GM15510 (cell line): ENCODE measurements around the gene IL17RA.
A peak's percentile ranks its signal among the peaks of the same experiment; 100 is the strongest.

Source experiments
- POLR2A ChIP-seq: IDR thresholded peaks from 3 replicates; pipeline ENCODE4 v1.6.1; 2011; ENCODE audit warnings: borderline replicate concordance; ENCODE audit not compliant: insufficient read length; ENCODE audit errors: extremely low read depth

Gene IL17RA

DNA sequence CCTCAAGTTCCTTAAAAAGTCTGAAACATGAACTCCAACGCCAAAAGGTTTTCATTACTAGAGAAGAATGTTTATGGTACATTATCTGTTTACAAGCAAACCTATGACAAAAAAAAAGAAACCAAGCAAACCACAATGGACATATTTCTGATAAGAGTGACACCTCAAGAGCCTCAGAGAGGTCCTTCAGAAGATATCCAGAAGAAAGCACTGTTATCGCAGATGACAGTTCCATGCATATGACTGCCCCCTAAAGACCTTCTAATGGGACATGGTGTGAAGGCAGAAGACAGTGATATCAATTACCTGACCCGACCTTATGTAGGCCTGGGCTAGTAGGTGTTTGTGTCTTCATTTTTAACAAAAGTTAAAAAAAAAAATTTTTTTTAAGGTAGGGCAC is 71.1 kb downstream of the IL17RA start:
- TF ChIP-seq POLR2A = no peak

DNA sequence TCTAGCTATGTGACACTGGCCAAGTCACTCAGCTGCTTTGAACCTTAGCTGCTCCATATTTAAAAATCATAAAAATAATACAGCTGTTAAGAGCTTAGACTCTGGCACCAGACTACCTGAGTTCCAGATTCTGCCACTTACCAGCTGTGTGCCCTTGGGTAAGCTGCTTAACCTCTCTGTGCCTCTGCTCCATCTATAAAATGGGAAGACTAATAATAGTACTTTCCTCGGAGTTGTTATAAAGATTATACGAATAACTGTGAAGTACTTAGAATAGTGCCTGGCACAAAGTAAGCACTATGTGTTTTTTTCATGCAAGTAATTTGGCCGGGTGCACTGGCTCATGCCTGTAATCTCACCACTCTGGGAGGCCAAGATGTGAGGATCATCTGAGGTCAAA is 72.9 kb downstream of the IL17RA start:
- TF ChIP-seq POLR2A = no peak

DNA sequence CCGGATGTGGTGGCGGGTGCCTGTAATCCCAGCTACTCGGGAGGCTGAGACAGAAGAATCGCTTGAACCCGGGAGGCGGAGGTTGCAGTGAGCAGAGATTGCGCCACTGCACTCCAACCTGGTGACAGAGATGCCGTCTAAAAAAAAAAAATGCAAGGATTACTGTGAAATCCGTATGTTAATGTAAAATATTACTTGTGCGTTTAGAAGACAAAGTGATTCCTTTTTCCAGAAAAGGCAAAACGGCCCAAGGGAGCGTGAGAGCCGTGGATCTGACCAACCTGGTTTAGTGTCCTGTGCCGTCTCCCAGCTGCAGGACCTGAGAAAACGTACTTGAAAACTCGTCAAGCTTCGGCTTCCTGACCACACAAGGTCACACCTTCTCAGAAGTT is 73.4 kb downstream of the IL17RA start:
- no peak for TF ChIP-seq POLR2A

DNA sequence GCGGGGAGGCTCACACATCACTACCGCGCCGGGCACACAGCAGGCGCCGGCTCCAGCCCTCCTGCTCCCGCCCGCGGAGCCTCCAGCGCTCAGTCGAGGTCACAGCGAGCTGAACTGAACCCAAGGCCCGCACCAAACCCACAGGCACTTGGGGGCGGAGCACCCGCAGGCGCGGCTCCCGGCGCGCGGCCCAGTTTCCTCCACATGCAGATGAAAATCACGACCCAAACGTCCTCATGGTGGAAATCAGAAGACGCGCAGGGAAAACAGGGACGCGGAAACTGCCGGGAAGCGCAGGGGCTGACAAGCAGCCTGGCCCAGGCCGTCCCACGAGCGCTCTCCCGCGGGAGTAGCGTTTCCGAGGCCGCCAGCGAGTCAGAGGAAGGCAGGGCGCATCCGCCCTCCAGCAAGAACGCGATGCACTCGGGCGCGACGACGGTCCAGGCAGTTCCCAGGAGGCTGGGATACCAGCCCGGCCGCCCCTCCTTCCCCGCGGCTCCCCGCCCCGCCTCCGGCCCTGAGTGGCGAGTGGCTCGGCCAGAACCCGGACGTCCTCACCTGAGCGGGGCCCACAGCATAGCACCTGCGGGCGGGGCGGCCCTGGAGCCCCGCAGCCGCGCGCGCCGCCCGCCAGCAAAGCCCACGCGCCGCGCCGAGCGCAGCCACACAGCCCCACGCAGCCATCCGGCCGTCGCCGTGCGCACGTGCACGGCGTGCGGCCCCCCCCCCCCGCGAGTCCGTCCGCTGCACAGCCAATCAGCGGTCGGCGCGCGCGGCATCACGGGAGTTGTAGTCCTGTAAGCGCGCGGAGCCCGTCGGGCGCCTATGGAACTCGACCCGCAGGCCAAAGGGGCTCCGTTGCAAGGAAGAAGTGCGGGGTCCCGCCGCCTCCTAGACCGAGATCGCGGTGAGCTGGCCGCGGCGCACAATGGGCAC is 74.0 kb downstream of the IL17RA start, which contains the start of gene HDHD5:
TSS of gene HDHD5 (minus strand) at position 710 of the 936 bp plus-strand sequence. CDS start at position 684, 26 bp downstream.
- TF ChIP-seq POLR2A = peak; percentile 72

DNA sequence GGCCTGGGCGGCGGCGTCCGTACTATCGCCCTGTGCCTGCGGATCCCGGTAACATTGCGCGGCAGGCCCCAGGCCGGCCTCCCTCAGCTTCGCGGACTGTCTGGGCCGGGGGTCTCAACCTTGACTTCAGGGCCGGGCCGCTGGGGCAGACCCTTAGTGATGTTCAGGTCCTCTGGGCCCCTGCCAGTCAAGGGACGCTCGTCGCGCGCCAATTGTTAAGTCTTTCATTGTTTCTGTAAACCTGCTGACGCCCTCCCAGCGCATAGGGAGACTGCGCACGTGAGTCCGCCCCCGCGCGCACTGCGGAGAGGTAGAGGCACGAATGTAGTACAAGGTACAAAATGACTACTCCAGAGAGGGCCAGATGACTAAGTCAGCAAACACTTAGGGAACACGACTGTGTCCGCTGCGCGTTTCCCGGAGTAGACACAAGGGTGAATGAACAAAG is 74.7 kb downstream of the IL17RA start:
- no peak for TF ChIP-seq POLR2A

DNA sequence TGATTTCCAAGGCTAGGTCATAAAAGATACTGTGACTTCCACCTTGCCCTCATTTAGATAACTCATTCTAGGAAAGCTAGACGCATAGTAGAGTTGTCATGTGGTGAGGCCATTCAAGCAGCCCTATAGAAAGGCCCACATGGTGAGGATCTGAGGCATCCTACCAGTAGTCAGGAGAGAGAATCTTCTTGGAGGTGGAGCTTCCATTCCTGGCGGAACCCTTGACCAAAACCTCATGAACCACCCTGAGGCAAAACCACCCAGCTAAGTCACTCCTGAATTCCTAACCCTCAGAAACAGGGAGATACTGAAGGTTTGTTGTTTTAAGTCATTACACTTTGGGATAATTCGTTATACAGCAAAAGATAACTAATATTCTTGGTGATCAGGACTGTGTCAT is 77.2 kb downstream of the IL17RA start:
- TF ChIP-seq POLR2A = no peak

DNA sequence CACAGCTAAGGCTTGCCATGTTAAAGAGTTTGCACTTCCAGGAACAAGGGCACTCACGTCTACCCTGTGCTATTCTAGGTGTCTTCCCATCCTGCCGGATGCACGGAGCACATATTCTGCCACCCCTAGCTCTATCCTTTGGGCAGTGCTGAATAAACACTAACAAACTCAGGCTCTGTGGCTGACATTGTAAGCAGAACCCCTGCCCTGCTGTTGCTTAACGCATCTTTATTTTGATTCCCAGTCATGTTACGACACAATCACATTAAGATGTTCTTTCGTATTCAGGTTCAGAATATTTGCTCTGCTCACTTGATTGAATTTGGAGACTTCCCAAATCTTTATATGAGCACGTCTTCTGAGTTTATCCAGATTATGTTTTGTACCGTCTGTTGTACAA is 77.9 kb downstream of the IL17RA start:
- no peak for TF ChIP-seq POLR2A

DNA sequence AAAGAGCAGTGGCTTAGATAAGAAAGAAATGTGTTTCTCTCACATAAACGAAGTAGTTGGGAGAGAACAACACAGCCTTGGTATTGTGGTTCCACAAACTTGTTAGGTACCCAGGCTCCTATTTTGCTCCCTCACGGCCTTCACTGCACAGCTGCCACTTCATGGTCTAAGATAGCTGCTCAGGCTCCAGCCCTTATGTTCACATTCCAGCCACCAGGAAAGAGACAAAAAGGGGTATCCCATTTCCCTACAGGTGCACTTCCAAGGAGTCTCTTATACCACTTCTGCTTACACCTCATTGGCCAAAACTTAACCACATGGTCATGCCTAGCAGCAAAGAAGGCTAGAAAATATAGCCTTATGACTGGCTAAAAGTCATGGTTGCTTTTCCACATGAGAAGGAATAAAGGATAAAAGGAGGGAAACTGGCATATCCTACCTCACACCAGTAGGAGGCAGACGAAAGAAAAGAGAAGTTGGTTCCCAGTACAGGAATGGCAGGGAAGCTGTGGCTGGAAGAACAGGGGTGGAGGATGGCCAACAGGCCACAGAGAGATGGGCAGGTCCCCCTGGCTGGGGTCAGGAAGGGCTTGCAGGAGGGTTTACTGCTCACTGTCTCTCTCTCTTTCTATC is 79.7 kb downstream of the IL17RA start:
- no peak for TF ChIP-seq POLR2A
